K562 (cell line): ENCODE measurements around the gene CARD10. TPM values are rescaled to one million over a fixed set of nuclear protein-coding genes. Genes with fewer than 3 reads are reported as not detected.

ENCODE experiments used
- CEBPZ ChIP-seq: fragments of 150-350 bp; IDR thresholded peaks from 2 replicates; pipeline ENCODE4 v1.6.1; 2014; ENCODE audit warnings: low read depth, mild to moderate bottlenecking, low read length, borderline replicate concordance
- HSF4 ChIP-seq: fragments of 250-450 bp; sonication (Bioruptor Pico); IDR thresholded peaks from 2 replicates; pipeline ENCODE4 v2.1.2; 2022; ENCODE audit warnings: mild to moderate bottlenecking, moderate library complexity, borderline replicate concordance
- MAZ ChIP-seq, 2 experiments: fragments of 450-650 bp in 1 of 2; sonication (generic) in 1 of 2; formaldehyde crosslinking; IDR thresholded peaks in 1 of 2; conservative IDR thresholded peaks in 1 of 2; 2 replicates each; pipeline versions ENCODE4 v1.4.0 to v1.5.0; 2020; ENCODE audit warnings: mild to moderate bottlenecking in 1 of 2, missing genetic modification reagents in 1 of 2
- TFAP4 ChIP-seq: sonication (generic); formaldehyde crosslinking; IDR thresholded peaks from 2 replicates; pipeline ENCODE4 v1.8.0; 2022; ENCODE audit warnings: missing genetic modification reagents, mild to moderate bottlenecking, moderate library complexity, borderline replicate concordance
- VEZF1 ChIP-seq: fragments of 200-800 bp; sonication (Bioruptor generic); IDR thresholded peaks from 2 replicates; pipeline ENCODE4 v1.6.1; 2017; ENCODE audit warnings: missing genetic modification characterization, missing compliant biosample characterization
- ZBTB33 ChIP-seq: sonication (generic); formaldehyde crosslinking; IDR thresholded peaks from 2 replicates; pipeline ENCODE4 v1.8.1; 2023; ENCODE audit warnings: mild to moderate bottlenecking, missing genetic modification reagents
- ZNF124 ChIP-seq: sonication (generic); formaldehyde crosslinking; IDR thresholded peaks from 2 replicates; pipeline ENCODE4 v1.8.1; 2022; ENCODE audit warnings: missing genetic modification reagents
- ZNF398 ChIP-seq: fragments of 250-450 bp; sonication (Bioruptor Pico); IDR thresholded peaks from 2 replicates; pipeline ENCODE4 v1.8.0; 2021; ENCODE audit warnings: moderate library complexity, mild to moderate bottlenecking, inconsistent platforms
- polyA plus RNA-seq, 8 experiments: library from polyadenylated mRNA; depleted of rRNA in 4 of 8; stranded (reverse) in 5 of 8; unstranded in 3 of 8; fragments of >200 nt; fragmentation: Nextera tagmentation in 2 of 8; fragmentation: Illumina TruSeq in 1 of 8; extraction: Ambion mirVana in 2 of 8; extraction: Trizol in 1 of 8; gene quantifications; 2 replicates each; pipeline versions ENCODE4 v1.2.1 to v1.2.3, GENCODE V29; 2011 to 2014; ENCODE audit warnings: inconsistent platforms in 1 of 8, missing spikeins in 1 of 8
- total RNA-seq, 7 experiments: library from RNA; depleted of rRNA in 6 of 7; stranded (reverse); fragments of >200 nt in 6 of 7; fragmentation: Illumina TruSeq in 2 of 7; extraction: Trizol in 2 of 7; gene quantifications; 2 replicates each; pipeline versions ENCODE4 v1.2.1 to v1.2.3, GENCODE V29; 2011 to 2021; ENCODE audit warnings: low replicate concordance in 1 of 7

The CARD10 gene
- total and polyA plus RNA-seq, 9 of the 15 experiments (the other 6 are each of a cell fraction or from before 2014, with no cell fraction given) = 0.13 to 5.8 (median 1.6) TPM

GRCh38 chr22:37498289-37498909, 20.8 kb downstream of the CARD10 start (continued):
- TF ChIP-seq TFAP4 (CRISPR knock-in tag) (peak; percentile 49; the same call in 1 of the 2 replicates), CEBPZ (no peak), ZBTB33 (peak; percentile 67; the same call in 1 of the 2 replicates), HSF4 (CRISPR knock-in tag) (no peak), ZNF398 (CRISPR knock-in tag) (no peak), MAZ (CRISPR knock-in tag; conservative IDR thresholded peaks at IDR 0.05 in 1 of 2, IDR thresholded peaks at IDR 0.05 in 1 of 2) (0 out of 4 replicates have a peak, but pooled peaks of 1 of the 2 experiments have one; percentile 42), ZNF124 (CRISPR knock-in tag) (no peak), VEZF1 (0 out of 2 replicates have a peak, but pooled peaks have one; percentile 29)
- TF ChIP-seq, all 486 proteins: peak for 11
